ENCODE measurements around the gene PLCXD3. TPM values are rescaled to one million over a fixed set of nuclear protein-coding genes. Genes with fewer than 3 reads are reported as not detected.
A peak's percentile ranks its signal among the peaks of the same experiment; 100 is the strongest.

PLCXD3 gene
- total RNA-seq, 1 experiment from 2014 or later: 0.10 TPM

DNA sequence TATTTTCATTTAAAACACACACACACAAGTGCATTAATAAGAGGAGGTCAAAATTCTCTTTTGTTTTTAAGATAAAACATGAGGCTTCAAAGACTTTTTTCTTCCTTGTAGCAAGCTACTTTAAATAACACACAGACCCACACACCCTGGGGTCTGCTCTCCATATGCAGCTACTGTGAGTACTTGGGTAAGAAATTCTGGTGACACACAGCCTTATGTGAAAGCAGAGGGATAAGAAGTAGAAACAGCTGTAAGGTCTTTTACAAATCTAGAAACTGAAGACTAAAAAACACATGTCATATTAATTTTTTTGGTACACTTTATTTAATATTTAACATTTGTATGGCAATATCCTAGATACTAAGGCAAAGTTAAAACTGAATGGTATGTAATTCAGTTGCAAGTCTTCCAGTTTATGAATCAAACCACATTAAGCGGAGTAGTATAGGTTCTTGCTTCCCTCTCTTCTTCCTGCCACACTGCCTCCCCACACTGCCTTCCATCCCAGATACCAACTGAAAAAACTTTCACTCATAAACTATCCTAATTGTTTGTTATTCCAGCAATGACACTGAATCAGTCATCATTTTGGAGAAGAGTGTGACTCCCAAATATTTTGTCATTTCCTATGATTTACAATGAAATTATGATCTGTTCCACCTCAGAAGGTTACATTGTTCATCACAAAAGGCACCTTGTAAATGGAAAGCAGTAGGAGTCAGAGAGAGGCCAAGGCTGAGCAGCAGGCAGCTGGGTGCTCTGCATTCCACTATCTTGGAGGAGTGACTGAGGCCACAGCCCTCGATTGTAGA lies 92.0 kb downstream of the PLCXD3 start:
- Histone ChIP-seq H3K27me3 (ENCODE audit: control insufficient read depth, insufficient read depth, low read length) (no peaks in the 10 kb centered on the region), H3K4me3 (ENCODE audit: low read depth in 2 of 2, low read length in 2 of 2) (no peak overlapping the region), H3K36me3 (ENCODE audit: control insufficient read depth, insufficient read depth, low read length) (no peaks in the 10 kb centered on the region), H3K9me3 (ENCODE audit: control insufficient read depth, insufficient read depth, low read depth, low read length) (no peaks in the 10 kb centered on the region), H3K27ac (ENCODE audit: low read length) (no peak overlapping the region), H3K4me1 (ENCODE audit: control insufficient read depth, insufficient read depth, low read length) (no peaks in the 10 kb centered on the region)
- intact Hi-C loops (cut with micrococcal nuclease; ENCODE audit: unreplicated experiment) (loop anchor here (10.0 kb wide), 1 partner anchor 514 kb away; the partner anchor contains the start of gene C7), in situ Hi-C loops (cut with HindIII; ENCODE audit: low pct_unique_long_range_greater_than_20kb, low sequenced_read_pairs) (no loop called here)
- TF ChIP-seq, protein P1, sequence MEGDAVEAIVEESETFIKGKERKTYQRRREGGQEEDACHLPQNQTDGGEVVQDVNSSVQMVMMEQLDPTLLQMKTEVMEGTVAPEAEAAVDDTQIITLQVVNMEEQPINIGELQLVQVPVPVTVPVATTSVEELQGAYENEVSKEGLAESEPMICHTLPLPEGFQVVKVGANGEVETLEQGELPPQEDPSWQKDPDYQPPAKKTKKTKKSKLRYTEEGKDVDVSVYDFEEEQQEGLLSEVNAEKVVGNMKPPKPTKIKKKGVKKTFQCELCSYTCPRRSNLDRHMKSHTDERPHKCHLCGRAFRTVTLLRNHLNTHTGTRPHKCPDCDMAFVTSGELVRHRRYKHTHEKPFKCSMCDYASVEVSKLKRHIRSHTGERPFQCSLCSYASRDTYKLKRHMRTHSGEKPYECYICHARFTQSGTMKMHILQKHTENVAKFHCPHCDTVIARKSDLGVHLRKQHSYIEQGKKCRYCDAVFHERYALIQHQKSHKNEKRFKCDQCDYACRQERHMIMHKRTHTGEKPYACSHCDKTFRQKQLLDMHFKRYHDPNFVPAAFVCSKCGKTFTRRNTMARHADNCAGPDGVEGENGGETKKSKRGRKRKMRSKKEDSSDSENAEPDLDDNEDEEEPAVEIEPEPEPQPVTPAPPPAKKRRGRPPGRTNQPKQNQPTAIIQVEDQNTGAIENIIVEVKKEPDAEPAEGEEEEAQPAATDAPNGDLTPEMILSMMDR (IDR thresholded peaks at IDR 0.05): no peak
- TF ChIP-seq TCF7L2 (IDR thresholded peaks at IDR 0.05; ENCODE audit: low read depth, low read length): no peak
- TF ChIP-seq, protein P2, sequence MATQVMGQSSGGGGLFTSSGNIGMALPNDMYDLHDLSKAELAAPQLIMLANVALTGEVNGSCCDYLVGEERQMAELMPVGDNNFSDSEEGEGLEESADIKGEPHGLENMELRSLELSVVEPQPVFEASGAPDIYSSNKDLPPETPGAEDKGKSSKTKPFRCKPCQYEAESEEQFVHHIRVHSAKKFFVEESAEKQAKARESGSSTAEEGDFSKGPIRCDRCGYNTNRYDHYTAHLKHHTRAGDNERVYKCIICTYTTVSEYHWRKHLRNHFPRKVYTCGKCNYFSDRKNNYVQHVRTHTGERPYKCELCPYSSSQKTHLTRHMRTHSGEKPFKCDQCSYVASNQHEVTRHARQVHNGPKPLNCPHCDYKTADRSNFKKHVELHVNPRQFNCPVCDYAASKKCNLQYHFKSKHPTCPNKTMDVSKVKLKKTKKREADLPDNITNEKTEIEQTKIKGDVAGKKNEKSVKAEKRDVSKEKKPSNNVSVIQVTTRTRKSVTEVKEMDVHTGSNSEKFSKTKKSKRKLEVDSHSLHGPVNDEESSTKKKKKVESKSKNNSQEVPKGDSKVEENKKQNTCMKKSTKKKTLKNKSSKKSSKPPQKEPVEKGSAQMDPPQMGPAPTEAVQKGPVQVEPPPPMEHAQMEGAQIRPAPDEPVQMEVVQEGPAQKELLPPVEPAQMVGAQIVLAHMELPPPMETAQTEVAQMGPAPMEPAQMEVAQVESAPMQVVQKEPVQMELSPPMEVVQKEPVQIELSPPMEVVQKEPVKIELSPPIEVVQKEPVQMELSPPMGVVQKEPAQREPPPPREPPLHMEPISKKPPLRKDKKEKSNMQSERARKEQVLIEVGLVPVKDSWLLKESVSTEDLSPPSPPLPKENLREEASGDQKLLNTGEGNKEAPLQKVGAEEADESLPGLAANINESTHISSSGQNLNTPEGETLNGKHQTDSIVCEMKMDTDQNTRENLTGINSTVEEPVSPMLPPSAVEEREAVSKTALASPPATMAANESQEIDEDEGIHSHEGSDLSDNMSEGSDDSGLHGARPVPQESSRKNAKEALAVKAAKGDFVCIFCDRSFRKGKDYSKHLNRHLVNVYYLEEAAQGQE (IDR thresholded peaks at IDR 0.05; ENCODE audit: insufficient read depth in 1 of 2, low read depth in 2 of 2, low read length in 1 of 2): no peak
- no peak for TF ChIP-seq SIN3A (IDR thresholded peaks at IDR 0.05; ENCODE audit: borderline replicate concordance, insufficient read depth, low read depth, low read length)
- no peak for TF ChIP-seq POLR2AphosphoS5 (IDR thresholded peaks at IDR 0.05; ENCODE audit: low read depth, low read length)
- DNase-seq (ENCODE audit: low read depth, low spot score): no peak
- BruUV-seq (replicated peaks): no TSS peak
- ChIA-PET POLR2A (no interaction called here), CTCF (no interaction called here)
- peak; percentile 48; the same call in 1 of the 2 replicates for ATAC-seq

GRCh38 chr5:41416336-41416735 lies 94.1 kb downstream of the PLCXD3 start:
- Histone ChIP-seq H3K4me1 (ENCODE audit: control insufficient read depth, insufficient read depth, low read length) (no peaks in the 10 kb centered on the region), H3K9me3 (ENCODE audit: control insufficient read depth, insufficient read depth, low read depth, low read length) (no peaks in the 10 kb centered on the region), H3K36me3 (ENCODE audit: control insufficient read depth, insufficient read depth, low read length) (no peaks in the 10 kb centered on the region), H3K27ac (ENCODE audit: low read length) (no peak overlapping the region), H3K4me3 (ENCODE audit: low read depth in 2 of 2, low read length in 2 of 2) (no peak overlapping the region), H3K27me3 (ENCODE audit: control insufficient read depth, insufficient read depth, low read length) (no peaks in the 10 kb centered on the region)
- intact Hi-C loops (cut with micrococcal nuclease; ENCODE audit: unreplicated experiment) (loop anchor here (10.0 kb wide), 1 partner anchor 512 kb away; the partner anchor contains the start of gene C7), in situ Hi-C loops (cut with HindIII; ENCODE audit: low pct_unique_long_range_greater_than_20kb, low sequenced_read_pairs) (no loop called here)
- CTCF ChIA-PET: no interaction called here
- BruUV-seq (replicated peaks): no TSS peak
- POLR2A ChIA-PET: no interaction called here
- no peak for DNase-seq (ENCODE audit: low read depth, low spot score)
- no peak for ATAC-seq
- no peak for TF ChIP-seq POLR2AphosphoS5 (IDR thresholded peaks at IDR 0.05; ENCODE audit: low read depth, low read length)
- TF ChIP-seq, protein P2 (IDR thresholded peaks at IDR 0.05; ENCODE audit: insufficient read depth in 1 of 2, low read depth in 2 of 2, low read length in 1 of 2): no peak
- TF ChIP-seq SIN3A (IDR thresholded peaks at IDR 0.05; ENCODE audit: borderline replicate concordance, insufficient read depth, low read depth, low read length): no peak
- no peak for TF ChIP-seq TCF7L2 (IDR thresholded peaks at IDR 0.05; ENCODE audit: low read depth, low read length)
- TF ChIP-seq, protein P1 (IDR thresholded peaks at IDR 0.05): no peak

Data from Panc1 (cell line).